Astrocyte (in vitro differentiated cells and primary cell): ENCODE measurements around the gene SLC5A6.

Source experiments
- CTCF ChIP-seq: IDR thresholded peaks from 2 replicates; pipeline ENCODE4 v1.5.1; 2011; ENCODE audit warnings: low read depth, mild to moderate bottlenecking, inconsistent platforms, low read length, moderate library complexity; ENCODE audit not compliant: insufficient read depth
- EZH2 ChIP-seq: IDR thresholded peaks from 2 replicates; pipeline ENCODE4 v1.6.1; 2012; ENCODE audit warnings: mild to moderate bottlenecking, low read length, inconsistent platforms; ENCODE audit not compliant: insufficient read depth

- TF ChIP-seq CTCF (no peak), EZH2 (no peak)
These were observed 2.3 kb downstream of the SLC5A6 start for GRCh38 chr2:27209621-27210401.
